ENCODE data around the gene CD300LF. TPM values are rescaled to one million over a fixed set of nuclear protein-coding genes. Genes with fewer than 3 reads are reported as not detected.

Gene CD300LF
- total RNA-seq, 1 donor from 2014 or later = not detected

DNA sequence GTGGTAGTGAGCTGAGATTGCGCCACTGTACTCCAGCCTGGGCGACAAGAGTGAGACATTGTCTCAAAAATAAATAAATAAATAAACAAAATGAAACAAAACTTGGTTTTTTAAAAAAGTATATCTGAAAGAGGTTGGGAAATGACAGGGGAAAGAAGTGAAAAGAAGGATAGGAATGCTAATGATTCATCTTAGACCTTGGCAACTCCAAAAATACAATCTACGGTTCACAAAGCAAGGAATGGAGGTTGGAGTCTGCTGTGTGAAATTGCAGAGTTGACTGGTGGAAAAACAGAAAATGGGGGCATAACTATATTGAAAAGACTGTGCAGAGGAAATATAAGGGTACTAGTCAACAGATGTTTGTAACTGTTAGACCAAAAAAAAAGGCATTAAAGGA is 49.2 kb downstream of the CD300LF start:
- no peaks in the 10 kb centered on the region for H3K36me3 Mint-ChIP-seq
- no peak overlapping the region for H3K4me3 Mint-ChIP-seq
- no peak overlapping the region for H3K27ac Mint-ChIP-seq
- TF ChIP-seq, protein P1, sequence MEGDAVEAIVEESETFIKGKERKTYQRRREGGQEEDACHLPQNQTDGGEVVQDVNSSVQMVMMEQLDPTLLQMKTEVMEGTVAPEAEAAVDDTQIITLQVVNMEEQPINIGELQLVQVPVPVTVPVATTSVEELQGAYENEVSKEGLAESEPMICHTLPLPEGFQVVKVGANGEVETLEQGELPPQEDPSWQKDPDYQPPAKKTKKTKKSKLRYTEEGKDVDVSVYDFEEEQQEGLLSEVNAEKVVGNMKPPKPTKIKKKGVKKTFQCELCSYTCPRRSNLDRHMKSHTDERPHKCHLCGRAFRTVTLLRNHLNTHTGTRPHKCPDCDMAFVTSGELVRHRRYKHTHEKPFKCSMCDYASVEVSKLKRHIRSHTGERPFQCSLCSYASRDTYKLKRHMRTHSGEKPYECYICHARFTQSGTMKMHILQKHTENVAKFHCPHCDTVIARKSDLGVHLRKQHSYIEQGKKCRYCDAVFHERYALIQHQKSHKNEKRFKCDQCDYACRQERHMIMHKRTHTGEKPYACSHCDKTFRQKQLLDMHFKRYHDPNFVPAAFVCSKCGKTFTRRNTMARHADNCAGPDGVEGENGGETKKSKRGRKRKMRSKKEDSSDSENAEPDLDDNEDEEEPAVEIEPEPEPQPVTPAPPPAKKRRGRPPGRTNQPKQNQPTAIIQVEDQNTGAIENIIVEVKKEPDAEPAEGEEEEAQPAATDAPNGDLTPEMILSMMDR (IDR thresholded peaks at IDR 0.05; ENCODE audit: unreplicated experiment) = no peak
- no peaks in the 10 kb centered on the region for H3K4me1 Mint-ChIP-seq
- peaks cover 4% of the 10 kb centered on the region for H3K9me3 Mint-ChIP-seq
- H3K27me3 Mint-ChIP-seq (ENCODE audit: low read depth) = peaks cover 61% of the 10 kb centered on the region
- no peak for DNase-seq (ENCODE audit: low spot score in 2 of 2, unreplicated experiment in 2 of 2)

DNA sequence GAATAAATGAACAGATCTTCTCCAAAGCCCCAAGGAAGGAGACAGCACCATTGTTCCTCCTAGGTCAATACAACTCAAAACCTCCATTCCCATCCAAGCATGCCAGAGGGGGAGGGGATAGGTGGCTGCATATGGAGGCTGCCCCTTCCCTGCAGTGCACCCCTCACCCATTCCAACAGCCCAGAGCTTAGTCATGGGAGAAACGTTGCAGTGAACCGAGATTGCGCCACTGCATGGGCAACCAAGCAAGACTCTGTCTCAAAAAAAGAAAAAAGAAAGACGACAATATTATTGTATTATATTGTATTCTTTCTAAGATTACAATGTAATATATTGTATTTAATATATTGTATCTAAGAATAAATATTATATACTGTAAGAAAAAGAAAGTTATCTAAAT is 52.8 kb downstream of the CD300LF start:
- no peak overlapping the region for H3K27ac Mint-ChIP-seq
- TF ChIP-seq, protein P1 (IDR thresholded peaks at IDR 0.05; ENCODE audit: unreplicated experiment) = no peak
- peaks cover 46% of the 10 kb centered on the region for H3K27me3 Mint-ChIP-seq (ENCODE audit: low read depth)

DNA sequence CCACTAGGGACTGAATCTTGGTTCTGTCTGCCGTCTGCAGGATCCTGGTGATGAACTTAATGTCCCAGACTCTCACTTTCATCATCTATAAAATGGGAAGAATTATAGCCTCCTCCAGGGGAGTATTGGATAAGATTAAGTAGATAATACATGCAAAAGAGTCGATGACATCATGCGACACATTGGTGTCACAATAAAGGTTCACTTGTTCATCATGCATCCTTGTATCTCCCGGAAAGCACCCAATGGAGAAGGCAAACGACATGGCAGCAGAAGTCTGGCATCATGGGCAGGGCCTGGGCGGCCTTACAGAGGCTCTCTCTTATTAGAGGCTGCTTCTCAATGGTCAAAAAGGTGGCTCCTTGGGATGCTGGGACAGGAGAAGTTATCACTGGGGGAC is 54.1 kb downstream of the CD300LF start:
- no peak for DNase-seq (ENCODE audit: low spot score in 2 of 2, unreplicated experiment in 2 of 2)
- peaks cover 38% of the 10 kb centered on the region for H3K27me3 Mint-ChIP-seq (ENCODE audit: low read depth)
- no peak overlapping the region for H3K4me3 Mint-ChIP-seq
- no peaks in the 10 kb centered on the region for H3K36me3 Mint-ChIP-seq
- H3K9me3 Mint-ChIP-seq = peaks cover 4% of the 10 kb centered on the region
- no peak overlapping the region for H3K27ac Mint-ChIP-seq
- TF ChIP-seq, protein P1 (IDR thresholded peaks at IDR 0.05; ENCODE audit: unreplicated experiment) = no peak
- no peaks in the 10 kb centered on the region for H3K4me1 Mint-ChIP-seq

More for the DNA sequence above, 52.8 kb downstream of the CD300LF start:
- Mint-ChIP-seq H3K4me1 (no peaks in the 10 kb centered on the region), H3K36me3 (no peaks in the 10 kb centered on the region), H3K9me3 (peaks cover 4% of the 10 kb centered on the region), H3K4me3 (no peak overlapping the region)
- no peak for DNase-seq (ENCODE audit: low spot score in 2 of 2, unreplicated experiment in 2 of 2)

DNA sequence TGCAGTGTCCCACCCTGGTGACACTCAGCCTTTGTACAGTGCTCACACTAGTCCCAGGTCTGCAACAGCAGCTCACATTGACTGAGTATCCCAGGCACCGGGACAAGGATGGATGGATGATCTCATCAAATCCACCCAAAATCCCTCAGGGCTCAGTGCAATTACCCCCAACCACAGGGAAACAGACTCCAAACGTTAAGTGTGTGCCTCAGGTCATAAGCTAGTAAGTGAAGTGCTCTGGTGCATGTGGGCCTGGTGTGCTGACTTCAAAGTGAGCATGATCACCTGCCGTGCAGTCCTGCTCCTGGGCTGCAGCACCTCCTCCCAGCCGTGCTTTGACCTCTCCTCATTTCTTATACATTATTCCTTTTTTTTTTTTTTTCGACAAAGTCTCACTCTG is 58.0 kb downstream of the CD300LF start:
- H3K36me3 Mint-ChIP-seq = no peaks in the 10 kb centered on the region
- no peak overlapping the region for H3K27ac Mint-ChIP-seq
- H3K4me3 Mint-ChIP-seq = no peak overlapping the region
- H3K27me3 Mint-ChIP-seq (ENCODE audit: low read depth) = peaks cover 24% of the 10 kb centered on the region
- no peaks in the 10 kb centered on the region for H3K9me3 Mint-ChIP-seq
- H3K4me1 Mint-ChIP-seq = peaks cover 9% of the 10 kb centered on the region
- TF ChIP-seq, protein P1 (IDR thresholded peaks at IDR 0.05; ENCODE audit: unreplicated experiment) = no peak
- DNase-seq (ENCODE audit: low spot score in 2 of 2, unreplicated experiment in 2 of 2) = no peak

DNA sequence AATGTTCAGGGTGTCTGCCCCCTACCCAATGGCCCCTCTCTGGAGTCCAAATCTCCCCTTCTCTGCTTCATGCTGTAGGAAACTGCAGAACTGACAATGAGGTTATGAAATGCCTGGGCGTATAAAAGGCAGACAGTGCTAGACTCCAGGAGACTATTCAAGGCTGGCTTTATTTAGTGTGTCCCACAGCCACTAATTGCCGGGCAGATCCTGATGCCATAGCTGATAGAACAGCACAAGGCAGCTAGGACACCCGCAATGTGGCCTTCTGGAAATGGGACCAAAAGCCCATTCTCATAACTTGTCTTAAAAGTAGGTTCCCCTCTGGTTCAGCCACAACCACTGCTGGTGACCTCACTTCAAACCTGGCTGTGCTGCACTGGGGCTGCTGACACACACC is 60.7 kb downstream of the CD300LF start:
- peaks cover 22% of the 10 kb centered on the region for H3K4me1 Mint-ChIP-seq
- DNase-seq (ENCODE audit: low spot score in 2 of 2, unreplicated experiment in 2 of 2) = no peak
- no peaks in the 10 kb centered on the region for H3K36me3 Mint-ChIP-seq
- no peak overlapping the region for H3K4me3 Mint-ChIP-seq
- H3K9me3 Mint-ChIP-seq = no peaks in the 10 kb centered on the region
- H3K27ac Mint-ChIP-seq = no peak overlapping the region
- peaks cover 13% of the 10 kb centered on the region for H3K27me3 Mint-ChIP-seq (ENCODE audit: low read depth)
- TF ChIP-seq, protein P1 (IDR thresholded peaks at IDR 0.05; ENCODE audit: unreplicated experiment) = no peak

DNA sequence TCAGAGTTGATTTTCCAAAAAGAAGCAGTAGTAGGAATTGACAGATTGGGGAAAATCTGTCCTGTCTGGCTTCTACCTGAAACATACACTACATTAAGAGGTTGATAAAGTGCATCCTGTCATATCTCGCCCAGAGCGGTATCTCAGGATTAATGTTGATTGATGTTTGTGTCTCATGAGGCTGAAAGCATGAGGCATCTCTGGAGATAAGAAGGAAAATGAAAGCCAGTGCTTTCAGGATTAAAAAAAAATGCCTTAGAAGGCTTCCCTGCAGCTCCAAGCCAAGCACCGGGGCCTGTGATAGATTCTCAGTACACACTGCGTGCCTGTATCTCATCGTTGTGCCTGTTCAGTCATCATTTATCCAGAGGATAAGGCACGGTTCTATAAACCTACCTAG is 62.8 kb downstream of the CD300LF start:
- Mint-ChIP-seq H3K9me3 (peaks cover 5% of the 10 kb centered on the region), H3K4me3 (no peak overlapping the region), H3K27ac (peak overlapping the region; percentile 31), H3K4me1 (peaks cover 22% of the 10 kb centered on the region), H3K36me3 (no peaks in the 10 kb centered on the region), H3K27me3 (ENCODE audit: low read depth) (peaks cover 13% of the 10 kb centered on the region)
- TF ChIP-seq, protein P1 (IDR thresholded peaks at IDR 0.05; ENCODE audit: unreplicated experiment) = no peak
- no peak for DNase-seq (ENCODE audit: low spot score in 2 of 2, unreplicated experiment in 2 of 2)

Measured in mesothelial cell of epicardium (in vitro differentiated cells).